ENCODE data around the gene GRXCR2. TPM values are rescaled to one million over a fixed set of nuclear protein-coding genes. Genes with fewer than 3 reads are reported as not detected.

GRXCR2 gene
- total RNA-seq, 1 experiment from 2014 or later: not detected

DNA sequence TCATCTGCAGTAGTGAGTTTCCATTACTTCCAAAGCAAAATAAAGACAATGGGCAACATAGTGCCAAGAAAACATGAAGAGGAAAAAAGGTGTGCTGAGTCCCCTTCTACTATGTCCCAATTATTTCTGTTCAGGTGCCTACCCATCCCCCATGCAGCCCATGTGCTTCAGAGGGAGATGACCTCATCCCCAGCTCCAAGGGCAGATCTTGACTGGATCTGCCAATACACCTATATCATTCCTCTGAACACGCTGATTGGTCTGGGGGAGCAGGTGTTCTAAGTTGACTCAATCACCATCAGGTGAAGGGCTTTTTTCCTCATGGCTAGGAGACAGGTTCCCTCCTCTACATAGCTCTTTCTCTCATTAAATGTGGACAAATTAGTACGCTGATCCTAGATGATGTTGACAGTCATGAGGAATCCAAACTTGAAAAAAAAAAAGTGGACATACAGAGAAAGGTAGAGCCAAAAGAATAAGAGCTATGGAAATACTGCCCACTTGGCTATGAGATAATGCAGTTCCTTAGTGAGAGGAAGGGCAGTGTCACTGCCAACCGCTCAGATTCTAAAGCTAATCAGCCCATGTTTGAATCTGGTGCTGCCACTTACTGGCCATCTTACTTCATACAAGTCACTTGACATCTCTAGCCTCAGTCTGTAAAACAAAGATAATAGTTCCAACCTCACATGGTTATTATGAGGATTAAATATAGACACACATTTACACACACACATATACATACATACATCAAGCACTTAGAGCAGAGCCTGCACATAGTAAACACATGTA is 60.8 kb downstream of the GRXCR2 start:
- no TSS peak for BruUV-seq (replicated peaks)
- DNase-seq (ENCODE audit: low read depth, low spot score): no peak
- POLR2A ChIA-PET: no interaction called here

More for the DNA sequence above, 60.8 kb downstream of the GRXCR2 start:
- RAD21 ChIA-PET (ENCODE audit: low non-redundant PET in 1 of 2, low total read pairs in 2 of 2, uncharacterized antibody in 2 of 2, unreplicated experiment in 2 of 2): no interaction called here
- H3K79me2 ChIP-seq (ENCODE audit: insufficient read depth, low read length): no peaks in the 10 kb centered on the region
- no peak overlapping the region for H3K9ac ChIP-seq (ENCODE audit: low read length)
- no peaks in the 10 kb centered on the region for H4K20me1 ChIP-seq (ENCODE audit: insufficient read depth)
- H3K36me3 ChIP-seq (ENCODE audit: control insufficient read depth in 1 of 2, insufficient read depth in 2 of 2, low read length in 2 of 2): peaks cover 0 to 10% of the 10 kb centered on the region in 2 experiments; a peak in 2 of 4 replicates
- CTCF ChIA-PET: interaction anchor here (0.9 to 2.6 kb wide), 6 partner anchors 14 to 130 kb away, joined by 3 to 9 read pairs (median 3); no protein-coding TSS in a partner anchor
- H3K9me2 ChIP-seq (ENCODE audit: insufficient read depth): no peaks in the 10 kb centered on the region
- no peaks in the 10 kb centered on the region for H3K4me1 ChIP-seq (ENCODE audit: control insufficient read depth in 1 of 2, insufficient read depth in 2 of 2, low read length in 2 of 2)
- H3K4me3 ChIP-seq (replicated peaks in 1 of 2; ENCODE audit: low read depth in 1 of 2, low read length in 2 of 2): no peak overlapping the region
- peak; percentile 74 for ATAC-seq
- H2AFZ ChIP-seq (ENCODE audit: low read depth, low read length, poor library complexity, severe bottlenecking): no peak overlapping the region
- intact Hi-C loops (cut with micrococcal nuclease): loop anchor here (5.0 kb wide), 1 partner anchor 130 kb away; no protein-coding TSS in a partner anchor
- H3K4me2 ChIP-seq (ENCODE audit: low read length): no peak overlapping the region
- H3K9me3 ChIP-seq (ENCODE audit: control insufficient read depth in 1 of 2, insufficient read depth in 1 of 2, low read depth in 1 of 2, low read length in 2 of 2): no peaks in the 10 kb centered on the region
- H3K27me3 ChIP-seq (ENCODE audit: insufficient read depth, low read length): no peaks in the 10 kb centered on the region
- no peak overlapping the region for H3K27ac ChIP-seq (ENCODE audit: low read depth, low read length)
- TF ChIP-seq RAD21 (IDR thresholded peaks at IDR 0.05; ENCODE audit: low read depth) (peak; percentile 53), SP1 (IDR thresholded peaks at IDR 0.05; ENCODE audit: low read depth) (no peak), POLR2A (IDR thresholded peaks at IDR 0.05; ENCODE audit: borderline replicate concordance, extremely low read depth, insufficient read depth, insufficient read length) (no peak), ZNF274 (IDR thresholded peaks at IDR 0.05; ENCODE audit: low read depth, low read length) (no peak), EGR1 (IDR thresholded peaks at IDR 0.05; ENCODE audit: low read depth) (no peak), SRF (IDR thresholded peaks at IDR 0.05; ENCODE audit: low read depth) (no peak), JUND (IDR thresholded peaks at IDR 0.05) (no peak), EZH2phosphoT487 (IDR thresholded peaks at IDR 0.05; ENCODE audit: borderline replicate concordance) (no peak), EZH2 (IDR thresholded peaks at IDR 0.05) (no peak), YY1 (IDR thresholded peaks at IDR 0.05; ENCODE audit: extremely low read depth, insufficient replicate concordance, low read depth, low read length) (no peak)
- TF ChIP-seq, protein P1, sequence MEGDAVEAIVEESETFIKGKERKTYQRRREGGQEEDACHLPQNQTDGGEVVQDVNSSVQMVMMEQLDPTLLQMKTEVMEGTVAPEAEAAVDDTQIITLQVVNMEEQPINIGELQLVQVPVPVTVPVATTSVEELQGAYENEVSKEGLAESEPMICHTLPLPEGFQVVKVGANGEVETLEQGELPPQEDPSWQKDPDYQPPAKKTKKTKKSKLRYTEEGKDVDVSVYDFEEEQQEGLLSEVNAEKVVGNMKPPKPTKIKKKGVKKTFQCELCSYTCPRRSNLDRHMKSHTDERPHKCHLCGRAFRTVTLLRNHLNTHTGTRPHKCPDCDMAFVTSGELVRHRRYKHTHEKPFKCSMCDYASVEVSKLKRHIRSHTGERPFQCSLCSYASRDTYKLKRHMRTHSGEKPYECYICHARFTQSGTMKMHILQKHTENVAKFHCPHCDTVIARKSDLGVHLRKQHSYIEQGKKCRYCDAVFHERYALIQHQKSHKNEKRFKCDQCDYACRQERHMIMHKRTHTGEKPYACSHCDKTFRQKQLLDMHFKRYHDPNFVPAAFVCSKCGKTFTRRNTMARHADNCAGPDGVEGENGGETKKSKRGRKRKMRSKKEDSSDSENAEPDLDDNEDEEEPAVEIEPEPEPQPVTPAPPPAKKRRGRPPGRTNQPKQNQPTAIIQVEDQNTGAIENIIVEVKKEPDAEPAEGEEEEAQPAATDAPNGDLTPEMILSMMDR (IDR thresholded peaks at IDR 0.05 in 2 of 3, conservative IDR thresholded peaks at IDR 0.05 in 1 of 3; ENCODE audit: borderline replicate concordance in 1 of 3, insufficient read depth in 1 of 3, low read depth in 2 of 3, low read length in 2 of 3): peak; percentile 9 to 19 (median 10); a peak in 1 of 6 replicates
- TF ChIP-seq, protein P2, sequence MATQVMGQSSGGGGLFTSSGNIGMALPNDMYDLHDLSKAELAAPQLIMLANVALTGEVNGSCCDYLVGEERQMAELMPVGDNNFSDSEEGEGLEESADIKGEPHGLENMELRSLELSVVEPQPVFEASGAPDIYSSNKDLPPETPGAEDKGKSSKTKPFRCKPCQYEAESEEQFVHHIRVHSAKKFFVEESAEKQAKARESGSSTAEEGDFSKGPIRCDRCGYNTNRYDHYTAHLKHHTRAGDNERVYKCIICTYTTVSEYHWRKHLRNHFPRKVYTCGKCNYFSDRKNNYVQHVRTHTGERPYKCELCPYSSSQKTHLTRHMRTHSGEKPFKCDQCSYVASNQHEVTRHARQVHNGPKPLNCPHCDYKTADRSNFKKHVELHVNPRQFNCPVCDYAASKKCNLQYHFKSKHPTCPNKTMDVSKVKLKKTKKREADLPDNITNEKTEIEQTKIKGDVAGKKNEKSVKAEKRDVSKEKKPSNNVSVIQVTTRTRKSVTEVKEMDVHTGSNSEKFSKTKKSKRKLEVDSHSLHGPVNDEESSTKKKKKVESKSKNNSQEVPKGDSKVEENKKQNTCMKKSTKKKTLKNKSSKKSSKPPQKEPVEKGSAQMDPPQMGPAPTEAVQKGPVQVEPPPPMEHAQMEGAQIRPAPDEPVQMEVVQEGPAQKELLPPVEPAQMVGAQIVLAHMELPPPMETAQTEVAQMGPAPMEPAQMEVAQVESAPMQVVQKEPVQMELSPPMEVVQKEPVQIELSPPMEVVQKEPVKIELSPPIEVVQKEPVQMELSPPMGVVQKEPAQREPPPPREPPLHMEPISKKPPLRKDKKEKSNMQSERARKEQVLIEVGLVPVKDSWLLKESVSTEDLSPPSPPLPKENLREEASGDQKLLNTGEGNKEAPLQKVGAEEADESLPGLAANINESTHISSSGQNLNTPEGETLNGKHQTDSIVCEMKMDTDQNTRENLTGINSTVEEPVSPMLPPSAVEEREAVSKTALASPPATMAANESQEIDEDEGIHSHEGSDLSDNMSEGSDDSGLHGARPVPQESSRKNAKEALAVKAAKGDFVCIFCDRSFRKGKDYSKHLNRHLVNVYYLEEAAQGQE (IDR thresholded peaks at IDR 0.05; ENCODE audit: low read depth): no peak

Measured in HCT116 (cell line).